ENCODE measurements around the gene GNPTAB. TPM values are rescaled to one million over a fixed set of nuclear protein-coding genes. Genes with fewer than 3 reads are reported as not detected.
"Not testable (repeated sequence)": the region's sequence is repeated elsewhere in the genome, so short reads cannot be mapped to it uniquely, and the experiment has no call there.

Gene GNPTAB
- total RNA-seq, 1 donor from 2014 or later, result 45.7 TPM

DNA sequence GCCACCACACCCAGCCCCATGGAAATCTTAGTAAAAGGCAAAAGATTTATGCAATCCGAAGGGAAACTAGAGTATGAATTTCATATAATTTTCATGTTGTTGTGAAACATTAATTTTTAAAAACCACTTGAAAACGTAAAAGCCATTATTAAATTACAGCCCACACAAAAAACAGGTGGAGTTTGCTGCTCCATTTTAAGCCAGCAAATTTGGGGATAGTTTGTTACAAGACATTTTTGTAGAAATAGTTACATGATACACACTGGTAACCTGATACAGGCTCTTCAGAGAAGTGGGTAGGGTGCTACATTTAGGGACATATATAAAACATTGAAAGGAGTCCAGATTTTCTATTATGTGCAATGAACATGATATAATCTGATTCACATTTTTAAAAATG lies 17.6 kb downstream of the GNPTAB start:
- DNase-seq (ENCODE audit: low spot score) (no peak), ATAC-seq (no peak)
- intact Hi-C loops (cut with DNase I), result no loop called here

DNA sequence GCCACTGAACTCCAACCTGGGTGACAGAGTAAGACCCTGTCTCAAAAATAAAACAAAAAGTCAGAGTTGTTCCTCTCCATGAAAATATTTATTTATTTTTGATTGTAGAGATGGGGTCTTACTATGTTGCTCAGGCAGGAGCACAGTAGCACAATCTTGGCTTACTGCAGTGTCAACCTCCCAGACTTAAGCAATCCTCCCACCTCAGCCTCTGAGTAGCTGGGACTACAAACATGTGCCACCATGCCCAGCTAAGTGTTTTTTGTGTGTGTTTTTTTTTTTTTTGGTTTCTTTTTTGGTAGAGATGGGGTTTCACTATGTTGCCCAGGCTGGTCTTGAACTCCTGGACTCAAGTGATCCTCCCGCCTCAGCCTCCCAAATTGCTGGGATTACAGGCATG lies 18.0 kb downstream of the GNPTAB start:
- intact Hi-C loops (cut with DNase I); DNase-seq (ENCODE audit: low spot score); ATAC-seq: not testable (repeated sequence)

DNA sequence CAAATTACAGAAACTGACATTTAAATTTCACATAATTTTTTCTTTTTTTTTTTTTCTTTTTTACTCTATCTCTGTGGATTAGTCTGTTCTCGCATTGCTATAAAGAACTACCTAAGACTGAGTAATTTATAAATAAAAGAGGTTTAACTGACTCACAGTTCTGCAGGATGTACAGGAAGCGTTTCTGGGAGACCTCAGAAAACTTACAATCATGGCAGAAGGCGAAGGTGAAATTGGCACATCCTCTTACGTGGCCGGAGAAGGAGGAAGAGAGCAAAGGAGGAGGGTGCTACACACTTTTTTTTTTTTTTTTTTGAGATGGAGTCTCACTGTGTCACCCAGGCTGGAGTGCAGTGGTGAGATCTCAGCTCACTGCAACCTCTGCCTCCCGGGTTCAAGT lies 19.4 kb downstream of the GNPTAB start:
- ATAC-seq; DNase-seq (ENCODE audit: low spot score); intact Hi-C loops (cut with DNase I): not testable (repeated sequence)

DNA sequence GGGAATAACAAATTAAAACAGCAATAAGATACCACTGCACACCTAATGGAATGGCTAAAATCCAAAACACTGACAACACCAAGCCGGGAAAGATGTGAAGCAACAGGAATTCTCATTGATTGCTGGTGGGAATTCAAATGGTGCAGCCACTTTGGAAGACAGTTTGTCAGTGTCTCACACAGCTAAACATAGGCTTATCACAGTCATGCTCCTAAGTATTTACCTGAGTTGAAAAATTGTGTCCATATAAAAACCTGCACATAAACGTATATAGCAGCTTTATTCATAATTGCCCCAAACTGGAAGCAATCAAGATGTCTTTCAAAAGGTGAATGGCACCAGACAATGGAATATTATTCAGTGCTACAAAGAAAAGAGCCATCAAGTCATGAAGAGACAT lies 21.6 kb downstream of the GNPTAB start:
- intact Hi-C loops (cut with DNase I), result no loop called here
- ATAC-seq, result no peak
- no peak for DNase-seq (ENCODE audit: low spot score)

DNA sequence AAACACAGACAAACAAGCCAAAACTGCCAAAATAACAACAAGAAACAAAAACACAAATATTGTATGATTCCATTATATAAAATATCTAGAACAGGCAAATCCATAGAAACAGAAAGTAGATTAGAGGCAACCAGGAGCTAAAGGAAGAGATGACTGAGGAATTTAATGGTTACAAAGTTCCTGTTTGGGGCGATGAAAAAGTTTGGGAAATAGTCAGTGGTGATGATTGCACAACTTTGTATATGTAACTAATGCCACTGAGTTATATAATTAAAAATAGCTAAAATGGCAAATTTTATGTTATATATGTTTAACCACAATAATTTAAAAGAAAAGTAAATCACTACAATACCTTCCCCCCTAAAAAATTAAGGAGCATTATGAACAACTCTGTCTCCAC lies 24.5 kb downstream of the GNPTAB start:
- intact Hi-C loops (cut with DNase I), result no loop called here
- DNase-seq (ENCODE audit: low spot score), result no peak
- ATAC-seq, result no peak

DNA sequence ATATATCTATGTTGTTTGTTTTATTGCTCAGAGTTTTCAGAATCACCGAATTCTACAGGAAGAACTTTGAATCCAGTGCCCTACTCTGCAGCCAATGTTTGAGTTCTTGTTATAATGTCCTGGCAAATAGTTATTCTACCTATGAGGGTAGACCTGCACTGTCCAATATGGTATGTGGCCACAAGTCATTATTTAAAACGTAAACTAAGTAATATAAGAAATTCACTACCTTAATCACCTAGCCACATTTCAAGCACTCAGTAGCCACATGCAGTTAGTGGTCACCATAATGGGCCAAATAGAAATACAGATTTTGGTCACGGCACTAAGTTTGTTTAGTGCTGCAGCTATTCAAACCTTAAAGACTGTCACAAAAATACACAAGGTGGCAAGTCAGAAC lies 26.4 kb downstream of the GNPTAB start:
- intact Hi-C loops (cut with DNase I), result no loop called here
- no peak for ATAC-seq
- DNase-seq (ENCODE audit: low spot score), result no peak

DNA sequence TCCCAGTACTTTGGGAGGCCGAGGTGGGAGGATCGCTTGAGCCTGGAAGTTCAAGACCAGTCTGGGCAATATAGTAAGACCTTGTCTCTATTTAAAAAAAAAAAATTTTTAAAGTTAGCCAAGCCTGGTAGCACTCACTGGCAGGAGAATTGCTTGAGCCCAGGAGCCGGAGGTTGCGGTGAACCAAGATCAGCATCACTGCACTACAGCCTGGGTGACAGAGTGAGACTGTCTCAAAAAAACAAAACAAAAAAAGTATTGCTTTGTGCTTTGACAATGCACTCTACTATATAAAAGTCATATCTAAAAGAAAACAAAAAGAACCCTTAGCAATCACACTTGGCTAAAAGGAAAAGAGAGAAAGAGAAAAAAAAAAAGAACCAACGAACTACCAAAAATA lies 26.8 kb downstream of the GNPTAB start:
- intact Hi-C loops (cut with DNase I), result no loop called here
- DNase-seq (ENCODE audit: low spot score), result no peak
- no peak for ATAC-seq

DNA sequence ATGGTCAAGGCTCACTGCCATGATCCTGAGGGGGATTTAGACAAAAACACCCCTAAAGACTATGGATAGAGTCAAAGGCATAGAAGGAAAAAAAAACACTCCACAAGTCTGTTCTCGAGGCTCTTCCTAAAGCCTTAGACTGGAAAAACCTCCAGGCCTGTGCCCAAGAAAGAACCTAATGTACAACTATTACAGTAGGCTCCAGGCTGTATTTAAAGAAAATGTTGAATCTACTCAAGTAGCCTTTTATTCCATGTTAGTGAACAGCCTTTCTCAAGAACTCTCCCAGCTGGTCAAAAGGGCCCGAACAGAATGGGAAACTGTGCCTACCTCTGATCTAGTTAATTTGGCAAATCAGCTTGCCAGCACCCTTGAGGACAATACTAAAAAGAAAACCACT lies 28.3 kb downstream of the GNPTAB start:
- intact Hi-C loops (cut with DNase I), result no loop called here
- DNase-seq (ENCODE audit: low spot score), result no peak
- no peak for ATAC-seq

DNA sequence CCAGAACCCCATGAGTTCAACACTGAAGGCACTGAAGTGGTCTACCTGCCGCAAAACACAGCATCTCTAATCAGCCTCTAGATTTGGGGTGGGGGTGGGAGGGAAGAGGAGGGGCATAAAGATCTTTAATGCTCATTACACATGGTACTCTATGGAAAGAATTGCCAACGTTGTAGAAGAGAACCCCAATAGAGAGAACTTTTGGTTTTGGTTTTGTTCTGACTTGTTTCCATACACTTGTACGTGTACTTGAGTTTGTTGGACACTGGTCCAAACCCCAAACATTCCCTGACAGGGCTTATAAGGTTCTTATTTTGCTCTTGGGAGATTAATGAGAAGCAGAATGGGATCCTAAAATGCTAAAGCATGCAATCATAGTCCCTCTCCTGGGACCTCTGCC lies 31.0 kb downstream of the GNPTAB start:
- ATAC-seq (no peak), DNase-seq (ENCODE audit: low spot score) (no peak)
- intact Hi-C loops (cut with DNase I), result no loop called here

DNA sequence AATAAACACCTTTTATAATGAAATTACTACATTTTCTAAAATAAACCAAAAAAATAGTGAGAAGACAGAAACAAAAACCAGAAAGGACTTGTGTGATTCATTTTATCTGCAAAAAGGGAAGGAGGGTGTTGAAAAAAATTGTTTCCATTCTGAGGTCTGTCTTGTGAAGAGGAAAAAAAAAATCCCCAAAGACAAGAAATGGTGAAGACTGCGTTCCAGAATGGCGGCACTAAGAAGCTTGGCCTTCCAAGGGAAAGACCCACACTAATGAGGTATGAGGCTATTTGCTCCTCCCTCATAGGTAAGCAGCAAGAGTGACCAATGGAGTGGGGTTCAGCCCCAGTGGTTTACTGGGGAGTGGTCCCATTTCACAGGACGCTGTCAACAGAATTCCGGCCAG lies 35.0 kb downstream of the GNPTAB start:
- intact Hi-C loops (cut with DNase I), result no loop called here
- DNase-seq (ENCODE audit: low spot score) (no peak), ATAC-seq (no peak)

DNA sequence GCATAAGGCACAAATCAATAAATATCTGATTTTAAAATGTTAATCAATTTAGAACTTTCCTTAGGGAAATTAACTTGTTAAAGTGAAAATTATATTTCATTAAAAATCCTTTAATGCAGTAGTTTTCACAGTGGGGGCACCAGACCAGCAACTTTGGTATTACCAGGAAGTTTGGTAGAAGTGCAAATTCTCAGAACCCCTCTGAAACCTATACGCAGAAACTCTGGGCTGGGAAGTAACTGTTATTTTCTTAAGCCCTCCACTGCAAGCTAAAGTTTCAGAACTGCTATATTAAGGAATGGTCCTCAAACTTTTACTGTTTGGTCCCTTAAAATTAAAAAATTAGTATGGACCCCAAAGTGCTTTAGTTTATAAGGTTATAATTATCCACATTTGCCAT lies 35.7 kb downstream of the GNPTAB start:
- ATAC-seq, result no peak
- intact Hi-C loops (cut with DNase I), result no loop called here
- DNase-seq (ENCODE audit: low spot score), result no peak

DNA sequence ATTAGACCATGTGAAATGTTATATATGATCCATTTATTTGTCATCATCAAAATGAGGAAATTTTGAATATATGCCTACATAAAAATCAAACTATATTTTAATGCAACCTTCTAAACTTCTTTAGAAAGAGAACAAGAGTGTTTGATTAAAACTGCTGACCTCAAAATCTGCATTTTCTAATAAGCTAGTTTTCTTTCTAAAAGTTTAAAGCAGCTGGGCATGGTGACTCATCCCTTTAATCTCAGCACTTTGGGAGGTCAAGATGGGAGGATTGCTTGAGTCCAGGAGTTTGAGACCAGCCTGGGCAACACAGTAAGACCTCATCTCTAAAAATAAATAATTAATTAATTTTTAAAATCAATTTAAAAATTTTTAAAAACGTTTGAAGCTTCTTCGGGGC lies 36.2 kb downstream of the GNPTAB start:
- no peak for ATAC-seq
- intact Hi-C loops (cut with DNase I), result no loop called here
- DNase-seq (ENCODE audit: low spot score), result no peak

DNA sequence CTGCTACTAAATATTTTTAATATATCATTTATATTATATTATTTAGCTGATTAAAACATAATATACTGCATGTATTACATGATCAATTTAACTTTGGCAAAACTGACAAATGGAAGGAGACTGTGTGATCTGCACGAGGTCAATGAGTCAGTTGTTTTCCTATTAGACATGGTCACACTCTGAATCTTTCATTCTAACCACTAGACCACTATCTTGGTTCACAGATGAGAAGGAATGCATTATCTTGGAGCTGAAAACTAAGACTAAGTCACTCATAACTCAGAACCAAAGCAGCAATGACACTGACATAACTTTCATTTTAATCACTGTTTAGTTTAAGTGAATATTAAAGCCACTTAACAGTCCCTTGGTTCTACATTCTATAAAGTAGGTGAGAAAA lies 37.4 kb downstream of the GNPTAB start:
- ATAC-seq, result no peak
- intact Hi-C loops (cut with DNase I), result no loop called here
- DNase-seq (ENCODE audit: low spot score), result no peak

DNA sequence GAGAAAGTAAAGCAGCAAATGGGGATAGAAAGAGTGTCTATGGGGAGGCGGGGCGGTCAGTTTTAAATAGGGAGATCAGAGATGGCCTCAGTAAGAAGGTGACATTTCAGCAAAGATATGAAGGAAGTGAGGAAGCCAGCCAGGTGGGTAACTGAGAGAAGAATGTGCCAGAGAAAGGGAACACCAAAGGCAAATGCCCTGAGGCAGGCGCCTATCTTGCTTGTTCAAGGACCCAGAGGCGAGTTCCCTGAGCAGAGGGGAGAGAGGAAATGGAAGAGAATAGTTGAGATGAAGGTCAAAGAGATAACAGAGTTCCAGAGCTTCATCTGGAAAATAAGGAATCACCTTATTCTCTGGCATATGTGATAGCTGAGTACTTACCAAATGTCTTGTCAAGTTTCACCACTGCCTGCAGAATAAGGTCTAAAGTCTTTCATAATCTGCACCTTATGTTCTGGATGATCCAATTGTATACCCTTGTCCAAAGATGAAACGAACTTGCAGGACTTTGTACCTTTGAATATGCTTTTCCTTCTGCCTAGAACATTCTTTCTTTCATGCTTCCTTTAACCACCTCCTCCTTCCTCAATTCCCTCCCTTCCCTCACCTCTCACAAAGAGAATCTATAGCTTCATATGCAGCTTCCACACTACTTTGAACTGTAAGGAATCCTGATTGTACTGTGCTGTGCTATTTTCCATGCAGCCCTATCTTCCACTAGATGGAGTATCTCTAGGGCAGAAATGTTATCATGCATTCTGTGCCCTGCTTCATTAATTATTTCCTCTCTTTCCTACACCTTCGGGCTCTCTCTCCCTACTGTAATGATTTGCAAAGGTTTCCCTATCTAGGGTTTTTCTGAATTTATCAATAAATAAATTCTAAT lies 38.5 kb downstream of the GNPTAB start:
- intact Hi-C loops (cut with DNase I), result no loop called here
- no peak for DNase-seq (ENCODE audit: low spot score)
- ATAC-seq, result no peak

DNA sequence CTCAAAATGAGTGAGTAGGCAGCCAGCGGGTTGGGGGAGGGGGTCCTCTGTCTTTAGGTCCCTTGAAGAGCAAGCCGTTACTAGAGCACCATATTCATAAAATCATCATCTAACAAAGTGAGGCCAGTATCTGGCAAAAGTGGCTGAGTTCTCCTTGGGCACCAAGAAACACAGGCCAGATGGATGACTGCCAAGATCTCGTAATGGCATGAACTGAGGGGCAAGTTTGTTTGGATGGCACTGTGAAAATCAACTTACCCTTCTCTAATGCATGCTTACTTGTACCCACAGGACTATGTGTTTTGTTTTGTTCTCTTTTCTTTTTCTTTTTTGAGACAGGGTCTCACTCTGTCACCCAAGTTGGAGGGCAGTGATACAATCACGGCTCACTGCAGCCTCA lies 41.6 kb downstream of the GNPTAB start:
- no peak for ATAC-seq
- intact Hi-C loops (cut with DNase I), result no loop called here

DNA sequence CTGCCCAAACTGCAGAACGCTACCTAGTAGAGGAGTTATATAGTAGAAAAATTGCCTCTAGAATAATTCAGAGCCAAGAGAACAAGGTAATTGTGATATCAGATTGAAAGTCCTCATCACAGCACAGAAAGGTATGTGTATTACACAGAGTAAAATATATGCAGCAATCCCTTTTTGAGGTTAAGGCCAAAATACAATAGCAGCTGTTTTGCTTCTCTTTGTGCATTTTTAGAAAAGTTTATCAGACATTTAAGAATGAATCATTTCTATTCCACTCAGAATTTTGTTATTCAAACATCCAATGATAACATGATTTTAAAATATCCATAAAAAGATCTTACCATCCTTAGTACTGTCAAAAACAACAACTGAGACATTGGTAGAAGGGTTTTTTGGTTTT lies 45.1 kb downstream of the GNPTAB start:
- intact Hi-C loops (cut with DNase I), result no loop called here

More for the DNA sequence above, 41.6 kb downstream of the GNPTAB start:
- DNase-seq (ENCODE audit: low spot score), result no peak

DNA sequence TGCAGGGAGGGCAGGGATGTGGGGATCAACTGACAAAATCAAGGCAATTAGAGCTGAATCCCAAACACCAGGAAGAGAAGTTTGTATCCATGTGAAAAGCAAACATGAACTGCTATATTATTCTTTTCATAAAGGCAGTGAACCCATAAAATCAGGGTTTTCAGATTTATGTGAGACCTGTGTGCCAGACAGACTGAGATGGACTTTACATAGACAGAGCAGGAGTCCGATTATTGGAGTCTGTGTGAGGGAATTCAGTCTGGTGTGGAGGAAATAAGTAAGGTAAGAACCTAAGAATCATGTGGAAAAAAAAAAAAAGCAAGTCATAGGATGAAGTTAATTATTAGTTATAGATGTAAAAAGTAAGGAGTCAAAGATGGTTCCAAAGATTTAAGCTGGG lies 46.4 kb downstream of the GNPTAB start:
- ATAC-seq, result no peak
- intact Hi-C loops (cut with DNase I), result no loop called here
- no peak for DNase-seq (ENCODE audit: low spot score)

More for the DNA sequence above, 45.1 kb downstream of the GNPTAB start:
- ATAC-seq, result no peak
- DNase-seq (ENCODE audit: low spot score), result no peak

DNA sequence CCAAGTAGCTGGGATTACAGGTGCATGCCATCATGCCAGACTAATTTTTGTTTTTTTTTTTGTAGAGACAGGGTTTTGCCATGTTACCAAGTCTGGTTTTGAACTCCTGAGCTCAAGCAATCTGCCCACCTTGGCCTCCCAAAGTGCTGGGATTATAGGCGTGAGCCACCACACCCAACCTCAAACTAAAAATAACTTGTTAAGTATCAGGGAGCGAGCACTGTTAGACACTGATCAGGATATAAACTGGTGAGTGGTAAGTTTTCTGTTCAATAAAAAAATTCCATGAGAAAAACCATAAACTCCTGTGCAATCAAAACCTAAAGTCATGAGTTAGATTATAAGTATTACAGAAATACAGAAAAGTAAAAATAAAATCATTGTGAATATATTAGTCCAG lies 46.9 kb downstream of the GNPTAB start:
- no peak for DNase-seq (ENCODE audit: low spot score)
- no peak for ATAC-seq
- intact Hi-C loops (cut with DNase I), result no loop called here

DNA sequence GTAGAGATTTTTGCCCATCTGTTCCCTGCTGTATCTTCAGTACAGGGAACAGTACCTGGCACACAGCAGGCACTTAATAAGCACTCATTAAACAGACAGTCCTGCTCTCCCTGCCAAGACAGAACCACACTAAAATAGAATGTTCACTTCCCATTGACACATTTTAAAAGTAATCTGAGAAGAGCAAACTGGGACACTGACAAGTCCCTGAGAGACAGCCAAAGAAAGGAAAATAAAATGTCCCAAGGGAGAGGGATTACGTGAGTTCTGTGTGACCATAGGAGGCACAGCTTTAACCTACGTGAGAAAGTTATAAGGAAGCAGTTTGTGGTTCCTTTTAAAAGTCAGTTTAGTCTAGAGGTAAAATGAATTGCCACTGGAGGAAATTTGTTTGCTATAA lies 47.6 kb downstream of the GNPTAB start:
- DNase-seq (ENCODE audit: low spot score), result no peak
- ATAC-seq, result no peak
- intact Hi-C loops (cut with DNase I), result no loop called here

DNA sequence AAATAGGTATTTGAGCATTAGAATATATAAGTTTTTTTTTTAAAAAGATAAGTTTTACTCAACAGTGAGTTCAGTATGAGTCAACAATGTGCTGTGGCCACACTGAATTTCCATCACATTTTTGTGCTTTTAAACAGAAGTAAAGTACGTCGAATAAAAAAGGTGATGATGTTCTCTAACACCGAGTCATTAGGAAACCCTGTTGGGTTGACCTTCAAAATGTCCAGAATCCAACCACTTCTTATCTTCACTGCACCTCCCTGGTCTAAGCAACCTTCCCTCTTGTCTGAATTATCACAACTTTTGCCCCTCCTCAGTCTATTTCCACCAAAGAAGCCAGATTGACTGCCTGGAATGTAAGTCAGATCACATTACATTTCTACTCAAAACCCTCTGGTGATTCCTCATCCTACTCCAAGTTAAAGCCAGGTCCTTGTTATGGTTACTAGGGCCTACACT lies 48.5 kb downstream of the GNPTAB start:
- ATAC-seq, result no peak
- intact Hi-C loops (cut with DNase I), result no loop called here
- DNase-seq (ENCODE audit: low spot score), result no peak

DNA sequence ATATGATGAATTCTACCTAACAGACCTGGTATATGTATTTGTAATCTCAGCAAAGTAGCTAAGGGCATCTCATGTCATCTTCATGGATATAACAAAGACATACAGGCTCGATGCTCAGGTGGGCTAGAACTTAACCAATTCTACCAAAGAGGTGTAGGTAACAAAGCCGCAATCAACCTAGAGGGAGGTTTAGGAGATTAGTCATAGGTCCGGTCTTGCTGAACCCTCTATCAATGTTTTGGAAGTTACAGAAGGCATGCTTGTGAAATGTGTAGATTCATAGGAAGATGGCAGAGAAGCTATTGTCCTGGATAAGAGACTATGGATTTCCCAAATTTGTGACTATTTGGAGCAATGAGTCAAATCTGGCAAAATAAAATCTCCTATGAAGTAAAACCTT lies 48.9 kb downstream of the GNPTAB start:
- no peak for ATAC-seq
- no peak for DNase-seq (ENCODE audit: low spot score)
- intact Hi-C loops (cut with DNase I), result no loop called here
